Measurements from ENCODE around the gene SREBF1.

DNA sequence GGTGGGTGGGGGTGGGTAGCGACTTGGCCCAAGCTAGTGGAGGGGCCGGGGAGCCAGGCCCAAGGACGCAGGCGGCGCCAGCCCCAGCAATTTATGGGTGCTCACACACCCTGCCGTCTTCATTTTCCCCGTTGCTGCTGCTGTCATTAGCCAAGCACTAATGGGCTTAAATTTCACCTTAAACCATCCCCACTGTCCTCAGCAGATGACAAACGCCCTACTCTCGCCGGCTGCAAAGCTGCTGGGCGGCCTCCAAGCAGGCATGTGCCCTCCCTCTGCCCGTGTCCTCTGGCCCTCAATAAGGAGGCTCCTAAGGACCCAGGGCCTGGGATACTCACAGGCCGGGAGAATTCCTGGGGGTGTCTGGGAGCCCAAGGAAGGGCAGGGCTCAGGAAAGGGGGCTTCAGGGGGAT, 66.1 kb downstream of the SREBF1 start:
- TF ChIP-seq EZH2phosphoT487 (IDR thresholded peaks at IDR 0.05; ENCODE audit: insufficient read depth, low read depth), result no peak
- TF ChIP-seq EZH2 (IDR thresholded peaks at IDR 0.05; ENCODE audit: insufficient read depth, poor library complexity, severe bottlenecking), result no peak

All from GM23248 (cell line).